Stimulated activated naive CD8-positive, alpha-beta T cell treated with anti-CD3 and anti-CD28 coated beads, Interleukin-15, amount 100 ng/mL, for 72 hours (primary cell): ENCODE measurements around the gene PM20D2.

ENCODE experiments used
- ATAC-seq: fragments of 150-1000 bp; cut with Tn5 transposase; 2 replicates; pipeline ENCODE4 v1.10.0; 2021; ENCODE audit warnings: mild to moderate bottlenecking, moderate library complexity
- DNase-seq, 2 donors: peaks; one replicate each; pipeline ENCODE4 v3.0.0; 2021 to 2022
- H3K27ac Mint-ChIP-seq, 2 donors: one replicate each; pipeline ENCODE4 v1.8.0; 2022; ENCODE audit warnings: mild to moderate bottlenecking in 2 of 2, mixed read lengths in 2 of 2, moderate library complexity in 2 of 2
- H3K27me3 Mint-ChIP-seq: one replicate; pipeline ENCODE4 v1.8.0; 2022; ENCODE audit warnings: mixed read lengths
- H3K4me1 Mint-ChIP-seq: one replicate; pipeline ENCODE4 v1.8.0; 2022; ENCODE audit warnings: mild to moderate bottlenecking, mixed read lengths
- H3K4me3 Mint-ChIP-seq, 2 donors: one replicate each; pipeline ENCODE4 v1.8.0; 2022; ENCODE audit warnings: mild to moderate bottlenecking in 2 of 2, mixed read lengths in 2 of 2, moderate library complexity in 1 of 2
- H3K9me3 Mint-ChIP-seq, 2 donors: one replicate each; pipeline ENCODE4 v1.8.0; 2022; ENCODE audit warnings: mixed read lengths in 2 of 2

Gene PM20D2

DNA sequence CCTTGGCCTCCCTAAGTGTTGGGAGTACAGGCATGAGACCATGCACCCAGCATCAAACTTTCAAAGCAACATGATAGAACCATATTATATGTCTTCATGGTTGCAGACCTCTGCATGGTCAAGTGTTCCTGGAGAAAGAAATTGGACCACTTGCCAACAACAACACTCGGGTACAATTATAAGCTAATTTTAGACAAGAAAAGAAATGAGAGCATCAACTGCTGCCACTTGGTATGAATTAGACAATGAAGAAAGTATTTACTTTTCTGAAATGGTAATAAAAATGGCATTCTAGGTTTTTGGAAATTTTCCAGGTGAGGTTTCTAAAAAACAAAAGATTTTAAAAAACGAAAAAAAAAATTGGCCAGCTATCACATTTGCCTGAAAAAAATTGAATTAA, 7.7 kb upstream of the PM20D2 start:
- H3K4me3 Mint-ChIP-seq, result no peak overlapping the region
- H3K4me1 Mint-ChIP-seq, result no peaks in the 10 kb centered on the region
- H3K9me3 Mint-ChIP-seq, result no peaks in the 10 kb centered on the region
- ATAC-seq (no peak), DNase-seq (no peak)
- H3K27me3 Mint-ChIP-seq, result no peaks in the 10 kb centered on the region
- H3K27ac Mint-ChIP-seq, result no peak overlapping the region

DNA sequence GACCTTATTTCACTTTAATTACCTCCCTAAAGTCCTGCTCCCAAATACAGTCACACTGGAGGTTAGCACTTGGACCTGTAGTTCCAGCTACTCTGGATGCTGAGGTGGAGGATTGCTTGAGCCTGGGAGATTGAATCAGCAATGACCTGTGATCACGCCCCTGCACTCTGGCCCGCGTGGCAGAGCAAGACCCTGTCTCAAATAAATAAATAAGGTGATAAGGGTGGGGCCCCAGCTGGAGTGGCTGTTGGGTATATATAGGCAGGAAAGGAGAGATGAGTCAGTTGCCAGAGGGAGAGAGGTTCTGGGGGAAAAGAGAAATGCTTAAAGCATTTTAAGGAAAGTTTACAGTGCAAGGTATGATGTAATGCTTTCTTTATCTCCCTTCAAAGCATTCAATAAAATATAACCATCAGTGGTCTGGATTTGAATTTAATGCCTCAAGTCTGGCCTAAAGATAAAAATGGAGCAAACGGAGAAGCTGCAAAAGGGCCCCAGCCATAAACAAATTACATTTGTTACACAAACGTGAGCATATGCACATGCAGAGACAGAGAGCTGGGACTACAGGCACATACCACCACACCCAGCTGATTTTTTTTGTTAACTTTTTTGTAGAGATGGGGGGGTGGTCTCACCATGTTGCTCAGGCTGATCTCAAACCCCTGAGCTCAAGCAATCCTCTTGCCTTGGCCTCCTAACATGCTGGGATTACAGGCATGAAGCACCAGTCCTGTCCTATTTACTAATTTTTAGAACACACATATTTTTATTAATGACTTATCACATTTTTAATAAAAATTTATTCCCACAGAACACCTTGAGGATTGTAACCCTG, 6.1 kb upstream of the PM20D2 start:
- no peaks in the 10 kb centered on the region for H3K9me3 Mint-ChIP-seq
- no peak overlapping the region for H3K4me3 Mint-ChIP-seq
- H3K27me3 Mint-ChIP-seq, result no peaks in the 10 kb centered on the region
- H3K4me1 Mint-ChIP-seq, result peaks cover 13% of the 10 kb centered on the region
- no peak overlapping the region for H3K27ac Mint-ChIP-seq
- ATAC-seq (peak; percentile 26), DNase-seq (no peak)

DNA sequence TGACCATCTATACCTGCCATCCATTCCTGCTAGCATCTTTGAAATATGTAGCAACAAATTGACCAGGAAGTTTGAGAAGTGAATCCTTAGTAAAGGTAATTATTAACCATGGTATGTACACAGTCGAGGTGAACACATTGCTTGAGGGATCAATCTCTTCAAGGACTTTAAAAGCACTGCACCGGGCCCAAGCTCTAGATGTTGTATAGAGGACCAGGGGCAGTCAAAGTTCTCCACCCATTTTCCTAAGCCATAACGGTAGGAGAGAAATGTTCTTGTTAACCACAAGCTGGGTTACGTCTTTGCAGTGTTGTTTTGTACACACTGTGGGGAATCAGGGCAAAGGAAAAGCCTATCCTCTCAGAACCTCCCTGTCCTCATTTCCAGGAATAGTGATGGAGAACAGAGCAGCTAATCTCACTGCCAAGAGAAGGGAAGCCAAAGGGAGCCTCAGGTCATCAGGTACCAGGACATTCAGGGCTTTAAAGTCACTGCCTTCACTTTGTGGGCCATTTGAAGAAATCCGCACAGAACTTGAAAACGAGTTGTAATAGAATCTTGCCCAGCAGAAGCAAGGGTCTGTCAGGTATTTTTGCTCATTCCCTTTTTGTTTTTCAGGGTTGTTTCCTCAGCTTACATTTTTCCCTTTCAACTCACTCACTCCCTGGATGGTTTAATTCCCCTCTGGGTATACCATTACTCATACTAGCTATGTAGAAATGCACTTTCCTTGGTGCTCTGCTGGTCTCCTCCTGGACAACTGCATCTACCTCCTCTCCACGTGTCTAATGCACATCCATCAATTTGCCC, 5.3 kb upstream of the PM20D2 start:
- Mint-ChIP-seq H3K4me3 (no peak overlapping the region), H3K27me3 (no peaks in the 10 kb centered on the region), H3K27ac (no peak overlapping the region), H3K4me1 (peaks cover 14% of the 10 kb centered on the region), H3K9me3 (no peaks in the 10 kb centered on the region)
- DNase-seq (no peak), ATAC-seq (no peak)

DNA sequence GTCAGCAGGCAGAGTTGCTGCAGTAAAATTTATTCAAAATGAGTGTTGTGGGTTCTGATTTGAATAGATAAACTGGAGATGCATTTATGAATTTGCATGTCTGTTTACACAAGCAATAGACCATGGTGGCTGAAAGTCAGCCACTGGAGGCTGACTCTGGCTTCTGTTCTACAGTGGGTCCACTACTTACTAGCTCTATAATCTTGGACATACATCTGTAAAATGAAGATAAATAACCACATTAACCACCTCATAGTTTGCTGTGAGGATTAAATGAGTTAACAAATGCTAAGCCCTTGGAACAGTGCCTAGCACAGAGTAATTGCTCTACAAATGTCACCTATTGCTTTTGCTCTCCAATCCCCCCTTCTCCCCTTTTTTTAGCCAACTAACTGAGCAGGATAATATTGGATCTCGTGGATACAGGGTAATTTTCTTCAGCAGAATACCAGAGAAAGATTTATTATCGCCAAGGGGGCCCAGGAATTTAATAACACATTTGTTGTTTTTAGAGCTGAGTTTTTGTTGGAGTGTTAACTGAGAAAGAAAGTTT, 1.4 kb upstream of the PM20D2 start:
- Mint-ChIP-seq H3K4me3 (no peak overlapping the region), H3K4me1 (peaks cover 37% of the 10 kb centered on the region), H3K27ac (no peak overlapping the region), H3K9me3 (no peaks in the 10 kb centered on the region), H3K27me3 (no peaks in the 10 kb centered on the region)
- ATAC-seq (no peak), DNase-seq (no peak)

GRCh38 chr6:89145091-89145955, 532 bp upstream of the PM20D2 start:
- no peaks in the 10 kb centered on the region for H3K9me3 Mint-ChIP-seq
- no peaks in the 10 kb centered on the region for H3K27me3 Mint-ChIP-seq
- peak overlapping the region; percentile 59 to 99 for H3K27ac Mint-ChIP-seq
- peaks cover 43% of the 10 kb centered on the region for H3K4me1 Mint-ChIP-seq
- ATAC-seq, result peak; percentile 81
- peak overlapping the region; percentile 88 to 91 for H3K4me3 Mint-ChIP-seq
- peak in 1 of 2 donors; percentile 52 for DNase-seq

- no peak for ATAC-seq
- Mint-ChIP-seq H3K9me3 (no peaks in the 10 kb centered on the region), H3K4me1 (peaks cover 43% of the 10 kb centered on the region), H3K27me3 (no peaks in the 10 kb centered on the region), H3K4me3 (peak overlapping the region; percentile 80 to 85), H3K27ac (peak overlapping the region; percentile 34 to 80)
- DNase-seq, result no peak
Measured at GRCh38 chr6:89146718-89147700, 1.2 kb downstream of the PM20D2 start.

DNA sequence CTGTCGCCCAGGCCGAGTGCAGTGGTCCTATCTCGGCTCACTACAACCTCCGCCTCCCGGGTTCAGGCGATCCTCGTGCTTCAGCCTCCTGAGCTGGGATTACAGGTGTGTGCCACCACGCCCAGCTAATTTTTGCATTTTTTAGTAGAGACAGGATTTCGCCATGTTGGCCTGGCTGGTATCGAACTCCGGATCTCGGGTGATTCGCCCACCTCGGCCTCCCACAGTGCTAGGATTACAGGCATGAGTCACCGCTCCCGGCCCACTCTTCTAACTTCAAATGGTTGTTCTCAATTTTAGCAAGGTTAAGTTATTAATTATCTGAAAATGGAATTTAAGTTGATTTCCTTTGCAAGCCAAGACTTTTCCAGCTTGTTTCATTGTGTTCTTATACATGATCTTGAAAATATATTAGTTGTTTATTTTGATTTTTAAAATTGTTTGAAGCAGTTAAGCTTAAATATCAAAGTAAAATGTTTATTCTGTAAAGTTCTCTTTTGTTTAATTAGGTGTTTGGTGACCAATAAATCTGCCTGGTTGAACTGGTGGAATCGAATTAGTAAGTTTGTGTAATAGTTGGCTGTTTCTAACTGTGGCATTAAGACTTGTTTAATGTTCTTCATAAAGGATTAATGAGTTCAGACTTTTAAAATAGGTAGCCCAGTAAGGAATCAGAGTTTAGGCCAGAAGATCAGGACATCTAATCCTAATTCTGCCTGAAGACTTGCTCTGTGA, 2.3 kb downstream of the PM20D2 start:
- no peak for ATAC-seq
- H3K4me1 Mint-ChIP-seq, result peaks cover 43% of the 10 kb centered on the region
- no peak for DNase-seq
- H3K9me3 Mint-ChIP-seq, result no peaks in the 10 kb centered on the region
- H3K27ac Mint-ChIP-seq, result no peak overlapping the region
- H3K4me3 Mint-ChIP-seq, result peak overlapping the region; percentile 48 to 70
- no peaks in the 10 kb centered on the region for H3K27me3 Mint-ChIP-seq

DNA sequence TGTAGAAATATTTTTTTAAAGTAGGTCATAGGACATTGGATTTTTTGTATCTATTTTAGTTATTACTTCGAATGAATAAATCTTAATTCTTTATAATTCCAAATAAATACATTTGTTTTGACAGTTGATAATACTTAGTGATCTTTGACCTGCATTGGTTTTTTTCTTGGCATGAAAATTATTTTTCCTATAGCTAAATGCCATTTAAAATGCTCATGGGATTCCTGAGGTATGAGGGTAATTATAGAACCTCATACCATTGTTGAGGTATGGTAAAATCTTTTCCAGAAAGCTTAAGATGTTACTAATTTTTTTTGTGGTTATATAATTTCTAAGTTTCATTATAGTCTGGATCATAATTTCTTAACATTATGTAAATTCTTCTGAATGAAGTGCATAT, 8.3 kb downstream of the PM20D2 start:
- ATAC-seq (no peak), DNase-seq (no peak)
- Mint-ChIP-seq H3K27ac (no peak overlapping the region), H3K27me3 (no peaks in the 10 kb centered on the region), H3K4me1 (peaks cover 9% of the 10 kb centered on the region), H3K4me3 (no peak overlapping the region), H3K9me3 (no peaks in the 10 kb centered on the region)

DNA sequence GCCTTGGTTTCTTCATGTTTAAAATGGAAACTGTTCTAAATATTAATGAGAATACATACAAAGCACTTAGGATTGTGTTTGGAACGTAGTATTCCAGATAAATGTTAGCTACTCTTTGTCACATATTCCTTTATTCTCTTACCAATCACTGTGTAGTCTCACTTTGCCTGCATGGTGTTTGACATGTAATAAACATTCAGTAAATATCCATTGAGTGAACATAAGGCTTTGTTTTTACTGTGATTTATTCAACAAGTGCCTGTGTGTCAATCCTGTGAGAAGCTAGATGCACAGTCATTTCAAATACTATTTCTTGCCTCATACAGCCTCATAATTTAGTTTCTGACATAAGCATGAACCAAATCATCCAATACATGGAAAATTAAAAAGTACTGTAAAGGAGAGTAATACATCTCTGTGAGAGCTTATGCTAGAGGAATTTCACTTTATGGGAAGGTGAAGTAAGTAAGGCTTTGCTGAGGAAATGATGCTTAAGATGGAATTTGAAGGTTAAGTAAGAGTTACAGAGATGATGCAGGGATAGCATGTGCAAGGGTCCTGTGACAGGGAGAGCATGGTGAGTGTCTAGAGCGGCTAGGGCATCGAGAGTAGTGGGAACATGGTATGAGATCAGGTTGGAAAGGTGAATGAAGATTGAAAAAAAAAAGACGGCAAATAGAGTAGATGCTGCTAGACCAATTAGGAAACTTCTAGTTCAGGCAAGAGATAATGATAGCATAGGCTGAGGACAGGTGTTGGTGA, 14.7 kb downstream of the PM20D2 start:
- ATAC-seq (no peak), DNase-seq (no peak)
- Mint-ChIP-seq H3K27me3 (no peaks in the 10 kb centered on the region), H3K4me3 (no peak overlapping the region), H3K9me3 (no peaks in the 10 kb centered on the region), H3K27ac (peak overlapping the region in 1 of 2 donors; percentile 28), H3K4me1 (no peaks in the 10 kb centered on the region)

DNA sequence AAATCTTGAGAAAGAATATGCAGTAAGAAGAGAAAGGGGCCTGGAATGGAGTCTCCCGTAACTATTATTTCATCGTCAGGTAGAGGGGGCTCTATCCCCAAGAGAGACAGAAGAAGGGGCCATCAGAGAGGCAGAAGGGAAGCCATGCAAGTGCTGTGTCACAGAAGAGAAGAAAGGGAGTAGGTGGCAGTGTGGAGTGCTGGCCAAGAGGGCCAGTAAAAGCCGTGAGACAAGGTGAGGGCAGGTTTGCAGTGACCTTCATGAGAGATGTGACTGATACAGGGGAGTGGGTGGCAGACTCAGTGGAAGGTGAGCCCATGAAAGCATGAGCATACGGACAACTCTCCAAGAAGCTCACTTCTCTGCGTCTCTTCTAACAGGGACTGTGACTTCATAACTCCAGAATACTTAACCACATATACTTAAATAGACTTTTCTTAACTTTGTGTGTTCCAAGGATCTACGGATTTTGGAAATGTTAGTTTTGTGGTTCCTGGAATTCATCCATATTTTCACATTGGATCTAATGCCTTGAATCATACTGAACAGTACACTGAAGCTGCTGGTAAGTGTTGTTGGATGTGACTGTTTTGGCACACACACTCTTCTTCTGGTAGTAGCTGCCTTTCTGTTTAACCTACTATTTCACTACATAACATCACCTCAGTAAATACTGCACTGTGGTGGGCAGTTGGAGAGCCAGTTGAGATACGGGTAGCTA, 15.6 kb downstream of the PM20D2 start:
- ATAC-seq (no peak), DNase-seq (no peak)
- H3K4me1 Mint-ChIP-seq, result no peaks in the 10 kb centered on the region
- H3K9me3 Mint-ChIP-seq, result no peaks in the 10 kb centered on the region
- H3K4me3 Mint-ChIP-seq, result no peak overlapping the region
- H3K27ac Mint-ChIP-seq, result no peak overlapping the region
- H3K27me3 Mint-ChIP-seq, result no peaks in the 10 kb centered on the region

DNA sequence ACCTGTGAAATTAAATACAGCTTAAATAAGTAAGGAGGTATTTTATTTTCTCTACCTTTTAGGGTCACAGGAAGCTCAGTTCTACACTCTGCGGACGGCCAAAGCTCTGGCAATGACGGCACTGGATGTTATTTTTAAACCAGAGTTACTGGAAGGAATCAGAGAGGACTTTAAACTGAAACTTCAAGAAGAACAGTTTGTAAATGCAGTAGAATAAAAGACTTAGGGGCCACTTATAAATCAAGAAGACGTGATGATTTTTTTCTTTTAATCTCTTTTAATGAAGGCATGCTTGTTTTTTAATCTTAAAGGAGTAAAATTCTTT, 16.2 kb downstream of the PM20D2 start:
- ATAC-seq (no peak), DNase-seq (no peak)
- Mint-ChIP-seq H3K4me1 (no peaks in the 10 kb centered on the region), H3K27ac (no peak overlapping the region), H3K4me3 (no peak overlapping the region), H3K27me3 (no peaks in the 10 kb centered on the region), H3K9me3 (no peaks in the 10 kb centered on the region)

DNA sequence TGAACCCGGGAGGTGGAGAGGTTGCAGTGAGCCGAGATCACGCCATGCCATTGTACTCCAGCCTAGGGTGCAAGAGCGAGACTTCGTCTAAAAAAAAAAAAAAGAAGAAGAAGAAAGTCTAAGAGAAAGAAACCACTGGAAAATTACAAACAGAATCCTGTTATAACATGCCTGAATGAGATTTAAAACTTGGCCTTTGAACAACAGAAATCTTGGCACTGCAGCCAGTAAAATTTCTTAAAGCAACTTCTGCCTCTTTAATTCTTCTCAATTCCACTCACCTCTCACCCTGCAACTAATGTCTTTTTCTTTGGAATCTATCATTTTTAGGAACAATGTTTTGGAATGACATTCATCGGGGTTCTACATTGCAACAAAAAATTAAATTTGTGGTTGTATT, 26.3 kb downstream of the PM20D2 start:
- ATAC-seq, result no peak
- H3K4me3 Mint-ChIP-seq, result no peak overlapping the region

DNA sequence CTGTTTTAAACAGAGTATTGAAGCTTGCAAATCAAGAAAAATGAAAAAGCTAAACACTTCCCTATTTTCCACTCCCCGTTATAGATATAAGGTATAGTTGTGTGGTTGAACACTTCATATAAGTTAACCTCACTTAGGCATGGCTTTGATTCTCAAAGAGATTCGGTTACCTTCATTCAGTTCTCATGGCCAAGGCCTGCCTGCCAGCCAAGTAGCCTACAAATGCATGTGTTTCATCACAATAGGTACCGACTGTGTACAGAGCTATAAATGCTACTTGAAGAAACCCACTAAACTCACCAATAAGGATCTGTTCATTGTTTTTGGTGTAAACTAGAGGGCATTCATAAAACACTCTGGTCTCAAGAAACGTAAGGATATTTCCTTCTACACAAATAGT, 27.8 kb downstream of the PM20D2 start:
- H3K27ac Mint-ChIP-seq, result no peak overlapping the region
- H3K27me3 Mint-ChIP-seq, result no peaks in the 10 kb centered on the region
- no peaks in the 10 kb centered on the region for H3K4me1 Mint-ChIP-seq
- no peak for ATAC-seq
- no peak for DNase-seq
- H3K4me3 Mint-ChIP-seq, result no peak overlapping the region
- H3K9me3 Mint-ChIP-seq, result no peaks in the 10 kb centered on the region

More for the DNA sequence above, 26.3 kb downstream of the PM20D2 start:
- H3K9me3 Mint-ChIP-seq, result no peaks in the 10 kb centered on the region
- no peak for DNase-seq
- no peaks in the 10 kb centered on the region for H3K27me3 Mint-ChIP-seq
- H3K4me1 Mint-ChIP-seq, result no peaks in the 10 kb centered on the region
- H3K27ac Mint-ChIP-seq, result no peak overlapping the region
